A673 (cell line): ENCODE measurements around the gene MAST4. TPM values are rescaled to one million over a fixed set of nuclear protein-coding genes. Genes with fewer than 3 reads are reported as not detected.

ENCODE experiments used
- BruUV-seq: library from RNA; stranded (reverse); fragments of 400-500 nt; replicated peaks from 2 replicates; lab custom pipeline; 2021; lab: Mats Ljungman, UMichigan
- CTCF ChIA-PET: fragments of 300-600 bp; sonication (Branson Sonifier 250); formaldehyde crosslinking; loops from one replicate; lab custom pipeline; 2022; ENCODE audit warnings: antibody characterized with exemption; lab: Charles Lee
- POLR2A ChIA-PET: fragments of 300-600 bp; sonication (Branson Sonifier 250); formaldehyde crosslinking; loops from one replicate; lab custom pipeline; 2022; ENCODE audit warnings: antibody characterized with exemption; ENCODE audit not compliant: low non-redundant PET; lab: Charles Lee
- DNase-seq: peaks from one replicate; pipeline ENCODE4 v3.0.0-alpha.2; 2015; ENCODE audit warnings: low spot score
- H3K27ac ChIP-seq: fragments of 200-600 bp; sonication (generic); 2 replicates; pipeline ENCODE4 v1.5.1; 2016; ENCODE audit warnings: mixed run types, low read depth, mild to moderate bottlenecking, mixed read lengths, antibody characterized with exemption, low read length; ENCODE audit not compliant: poor library complexity, severe bottlenecking
- H3K27me3 ChIP-seq: fragments of 200-600 bp; sonication (generic); replicated peaks from 2 replicates; pipeline ENCODE4 v1.6.1; 2017; ENCODE audit warnings: mixed run types, low read depth, mild to moderate bottlenecking, mixed read lengths, antibody characterized with exemption, low read length; ENCODE audit not compliant: insufficient read depth, poor library complexity
- H3K36me3 ChIP-seq: fragments of 200-600 bp; sonication (generic); 2 replicates; pipeline ENCODE4 v1.6.1; 2016; ENCODE audit warnings: mixed run types, mild to moderate bottlenecking, mixed read lengths, antibody characterized with exemption, low read length; ENCODE audit not compliant: insufficient read depth, poor library complexity, severe bottlenecking
- H3K4me1 ChIP-seq: fragments of 200-600 bp; sonication (generic); 2 replicates; pipeline ENCODE4 v1.6.1; 2017; ENCODE audit warnings: mixed run types, mild to moderate bottlenecking, mixed read lengths, antibody characterized with exemption, low read length; ENCODE audit not compliant: insufficient read depth, poor library complexity, severe bottlenecking
- H3K4me3 ChIP-seq: fragments of 200-600 bp; sonication (generic); 2 replicates; pipeline ENCODE4 v1.5.1; 2016; ENCODE audit warnings: low read depth, mixed run types, mild to moderate bottlenecking, mixed read lengths, low read length; ENCODE audit not compliant: poor library complexity, severe bottlenecking
- H3K9me3 ChIP-seq: fragments of 200-600 bp; sonication (generic); 2 replicates; pipeline ENCODE4 v1.6.1; 2016; ENCODE audit warnings: mixed run types, low read depth, mild to moderate bottlenecking, mixed read lengths, antibody characterized with exemption, low read length; ENCODE audit not compliant: poor library complexity, severe bottlenecking
- CTCF ChIP-seq: fragments of 300-800, 200-600 bp; sonication (generic); conservative IDR thresholded peaks from 2 replicates; pipeline ENCODE4 v1.5.1; 2017; ENCODE audit warnings: low read depth, mild to moderate bottlenecking, antibody characterized with exemption, low read length, moderate library complexity, mixed read lengths
- EZH2 ChIP-seq: fragments of 200-600 bp; sonication (generic); IDR thresholded peaks from 2 replicates; pipeline ENCODE4 v1.6.1; 2017; ENCODE audit warnings: borderline replicate concordance, low read depth, mild to moderate bottlenecking, mixed read lengths, antibody characterized with exemption, low read length; ENCODE audit not compliant: poor library complexity, severe bottlenecking
- intact Hi-C: fragments of 100-400 bp; cut with micrococcal nuclease; formaldehyde crosslinking; loops from one replicate; pipeline ENCODE4 v1.10.0; 2022; ENCODE audit not compliant: unreplicated experiment
- total RNA-seq: library from RNA; stranded (reverse); gene quantifications from 2 replicates; pipeline ENCODE4 v1.2.3, GENCODE V29; 2021

MAST4 gene
- total RNA-seq, 1 experiment from 2014 or later, result 4.5 TPM

- Histone ChIP-seq H3K27ac (no peak overlapping the region), H3K4me1 (no peaks in the 10 kb centered on the region), H3K9me3 (no peaks in the 10 kb centered on the region), H3K4me3 (no peak overlapping the region), H3K27me3 (no peaks in the 10 kb centered on the region), H3K36me3 (no peaks in the 10 kb centered on the region)
- intact Hi-C loops, result no loop called here
- ChIA-PET POLR2A (no interaction called here), CTCF (no interaction called here)
- no peak for DNase-seq
- TF ChIP-seq EZH2 (no peak), CTCF (no peak)
- no TSS peak for BruUV-seq
These were observed 477.0 kb downstream of the MAST4 start for GRCh38 chr5:67073045-67073680.

GRCh38 chr5:67077296-67077695, 481.1 kb downstream of the MAST4 start:
- Histone ChIP-seq H3K27me3 (no peaks in the 10 kb centered on the region), H3K36me3 (no peaks in the 10 kb centered on the region), H3K27ac (no peak overlapping the region), H3K4me3 (no peak overlapping the region), H3K9me3 (no peaks in the 10 kb centered on the region), H3K4me1 (no peaks in the 10 kb centered on the region)
- ChIA-PET POLR2A (no interaction called here), CTCF (no interaction called here)
- no TSS peak for BruUV-seq
- DNase-seq, result no peak
- TF ChIP-seq CTCF (no peak), EZH2 (no peak)
- intact Hi-C loops, result no loop called here

GRCh38 chr5:67081261-67081660, 485.1 kb downstream of the MAST4 start:
- BruUV-seq, result no TSS peak
- TF ChIP-seq EZH2 (no peak), CTCF (no peak)
- no peaks in the 10 kb centered on the region for H3K36me3 ChIP-seq
- H3K4me1 ChIP-seq, result no peaks in the 10 kb centered on the region
- H3K9me3 ChIP-seq, result no peaks in the 10 kb centered on the region
- H3K4me3 ChIP-seq, result no peak overlapping the region
- intact Hi-C loops, result no loop called here
- no peaks in the 10 kb centered on the region for H3K27me3 ChIP-seq
- ChIA-PET CTCF (no interaction called here), POLR2A (no interaction called here)
- no peak overlapping the region for H3K27ac ChIP-seq
- no peak for DNase-seq
